ENCODE data around the gene GGT1. TPM values are rescaled to one million over a fixed set of nuclear protein-coding genes. Genes with fewer than 3 reads are reported as not detected.
A peak's percentile ranks its signal among the peaks of the same experiment; 100 is the strongest.

The GGT1 gene
- total and polyA plus RNA-seq, 2 experiments from 2014 or later: 0.60 to 2.1 TPM

- H3K9me2 ChIP-seq (ENCODE audit: insufficient read depth): no peaks in the 10 kb centered on the region
- H3K4me2 ChIP-seq (ENCODE audit: unreplicated experiment): no peak overlapping the region
- H3K4me1 ChIP-seq (ENCODE audit: insufficient read depth): no peaks in the 10 kb centered on the region
- no peak overlapping the region for H2AFZ ChIP-seq
- no peaks in the 10 kb centered on the region for H3K27me3 ChIP-seq (replicated peaks; ENCODE audit: insufficient read depth)
- TF ChIP-seq EZH2phosphoT487 (IDR thresholded peaks at IDR 0.05; ENCODE audit: insufficient read depth, low read depth): no peak
- no peak for TF ChIP-seq EZH2 (IDR thresholded peaks at IDR 0.05; ENCODE audit: insufficient read depth, poor library complexity, severe bottlenecking)
- WGBS, 2 experiments (ENCODE audit: low coverage in 1 of 2, low lambda C conversion rate in 2 of 2, missing lambda C conversion rate in 2 of 2): 100% methylated on average over 2 of the region's 2 CpGs
- H3K79me2 ChIP-seq (ENCODE audit: insufficient read depth): peaks cover 100% of the 10 kb centered on the region
- H3F3A ChIP-seq (ENCODE audit: insufficient read depth): peaks cover 4% of the 10 kb centered on the region; the same call in 1 of the 2 replicates
- H3K9ac ChIP-seq: no peak overlapping the region
- H4K20me1 ChIP-seq (ENCODE audit: insufficient read depth): 0 out of 2 replicates have a peak, but pooled peaks cover 9% of the 10 kb centered on the region
- H3K36me3 ChIP-seq (ENCODE audit: low read depth): peaks cover 12% of the 10 kb centered on the region; the same call in 1 of the 2 replicates
- no peak overlapping the region for H3K27ac ChIP-seq
- H3K9me3 ChIP-seq (ENCODE audit: low read depth): no peaks in the 10 kb centered on the region
- in situ Hi-C loops (cut with MboI): no loop called here
- no peak for DNase-seq
- no peak overlapping the region for H3K4me3 ChIP-seq
Observed at GRCh38 chr22:24565077-24565476, 37.9 kb upstream of the GGT1 start.

- 0 out of 2 replicates have a peak, but pooled peaks cover 9% of the 10 kb centered on the region for H4K20me1 ChIP-seq (ENCODE audit: insufficient read depth)
Observed at GRCh38 chr22:24566899-24567511, 36.0 kb upstream of the GGT1 start.

GRCh38 chr22:24567668-24568067, 35.3 kb upstream of the GGT1 start:
- TF ChIP-seq EZH2phosphoT487 (IDR thresholded peaks at IDR 0.05; ENCODE audit: insufficient read depth, low read depth) (no peak), EZH2 (IDR thresholded peaks at IDR 0.05; ENCODE audit: insufficient read depth, poor library complexity, severe bottlenecking) (no peak)
- H3K4me2 ChIP-seq (ENCODE audit: unreplicated experiment): no peak overlapping the region
- in situ Hi-C loops (cut with MboI): no loop called here
- no peak overlapping the region for H2AFZ ChIP-seq
- DNase-seq: no peak
- H3K27me3 ChIP-seq (replicated peaks; ENCODE audit: insufficient read depth): no peaks in the 10 kb centered on the region
- no peak overlapping the region for H3K9ac ChIP-seq
- no peak overlapping the region for H3K27ac ChIP-seq
- peaks cover 77% of the 10 kb centered on the region for H3K79me2 ChIP-seq (ENCODE audit: insufficient read depth)
- WGBS, 2 experiments (ENCODE audit: low coverage in 1 of 2, low lambda C conversion rate in 2 of 2, missing lambda C conversion rate in 2 of 2): 81 to 86% methylated on average over 10 of the region's 10 CpGs
- no peaks in the 10 kb centered on the region for H3K9me2 ChIP-seq (ENCODE audit: insufficient read depth)
- no peaks in the 10 kb centered on the region for H3K4me1 ChIP-seq (ENCODE audit: insufficient read depth)
- no peak overlapping the region for H3K4me3 ChIP-seq
- H4K20me1 ChIP-seq (ENCODE audit: insufficient read depth): 0 out of 2 replicates have a peak, but pooled peaks cover 9% of the 10 kb centered on the region
- peaks cover 17% of the 10 kb centered on the region; the same call in 1 of the 2 replicates for H3K36me3 ChIP-seq (ENCODE audit: low read depth)
- H3F3A ChIP-seq (ENCODE audit: insufficient read depth): peaks cover under 1% of the 10 kb centered on the region; the same call in 1 of the 2 replicates
- no peaks in the 10 kb centered on the region for H3K9me3 ChIP-seq (ENCODE audit: low read depth)

More at GRCh38 chr22:24566899-24567511, 36.0 kb upstream of the GGT1 start:
- in situ Hi-C loops (cut with MboI): no loop called here
- Histone ChIP-seq H2AFZ (no peak overlapping the region), H3K79me2 (ENCODE audit: insufficient read depth) (peaks cover 84% of the 10 kb centered on the region), H3K4me3 (no peak overlapping the region), H3K36me3 (ENCODE audit: low read depth) (peaks cover 15% of the 10 kb centered on the region; the same call in 1 of the 2 replicates), H3K4me2 (ENCODE audit: unreplicated experiment) (no peak overlapping the region), H3K9me3 (ENCODE audit: low read depth) (no peaks in the 10 kb centered on the region), H3K9me2 (ENCODE audit: insufficient read depth) (no peaks in the 10 kb centered on the region), H3K4me1 (ENCODE audit: insufficient read depth) (no peaks in the 10 kb centered on the region), H3K9ac (no peak overlapping the region), H3F3A (ENCODE audit: insufficient read depth) (peaks cover 4% of the 10 kb centered on the region; the same call in 1 of the 2 replicates), H3K27me3 (replicated peaks; ENCODE audit: insufficient read depth) (no peaks in the 10 kb centered on the region), H3K27ac (no peak overlapping the region)
- 66 to 69% methylated on average over 8 of the region's 8 CpGs for WGBS, 2 experiments (ENCODE audit: low coverage in 1 of 2, low lambda C conversion rate in 2 of 2, missing lambda C conversion rate in 2 of 2)
- DNase-seq: peak; percentile 15
- TF ChIP-seq EZH2phosphoT487 (IDR thresholded peaks at IDR 0.05; ENCODE audit: insufficient read depth, low read depth): no peak
- TF ChIP-seq EZH2 (IDR thresholded peaks at IDR 0.05; ENCODE audit: insufficient read depth, poor library complexity, severe bottlenecking): no peak

GRCh38 chr22:24571266-24571665, 31.7 kb upstream of the GGT1 start:
- no peak for DNase-seq
- H2AFZ ChIP-seq: no peak overlapping the region
- H3K9me2 ChIP-seq (ENCODE audit: insufficient read depth): no peaks in the 10 kb centered on the region
- H3K4me3 ChIP-seq: no peak overlapping the region
- WGBS, 2 experiments (ENCODE audit: low coverage in 1 of 2, low lambda C conversion rate in 2 of 2, missing lambda C conversion rate in 2 of 2): 91 to 93% methylated on average over 7 of the region's 7 CpGs
- H3K27me3 ChIP-seq (replicated peaks; ENCODE audit: insufficient read depth): no peaks in the 10 kb centered on the region
- 0 out of 2 replicates have a peak, but pooled peaks cover 6% of the 10 kb centered on the region for H4K20me1 ChIP-seq (ENCODE audit: insufficient read depth)
- in situ Hi-C loops (cut with MboI): no loop called here
- H3F3A ChIP-seq (ENCODE audit: insufficient read depth): peaks cover 4% of the 10 kb centered on the region; the same call in 1 of the 2 replicates
- TF ChIP-seq EZH2phosphoT487 (IDR thresholded peaks at IDR 0.05; ENCODE audit: insufficient read depth, low read depth) (no peak), EZH2 (IDR thresholded peaks at IDR 0.05; ENCODE audit: insufficient read depth, poor library complexity, severe bottlenecking) (no peak)
- H3K79me2 ChIP-seq (ENCODE audit: insufficient read depth): peaks cover 41% of the 10 kb centered on the region
- no peaks in the 10 kb centered on the region for H3K9me3 ChIP-seq (ENCODE audit: low read depth)
- H3K4me2 ChIP-seq (ENCODE audit: unreplicated experiment): no peak overlapping the region
- no peaks in the 10 kb centered on the region for H3K4me1 ChIP-seq (ENCODE audit: insufficient read depth)
- no peak overlapping the region for H3K9ac ChIP-seq
- H3K36me3 ChIP-seq (ENCODE audit: low read depth): peaks cover 36% of the 10 kb centered on the region; the same call in 1 of the 2 replicates
- H3K27ac ChIP-seq: no peak overlapping the region

All from GM23248 (cell line).